Measurements from ENCODE around the gene POU6F2.

DNA sequence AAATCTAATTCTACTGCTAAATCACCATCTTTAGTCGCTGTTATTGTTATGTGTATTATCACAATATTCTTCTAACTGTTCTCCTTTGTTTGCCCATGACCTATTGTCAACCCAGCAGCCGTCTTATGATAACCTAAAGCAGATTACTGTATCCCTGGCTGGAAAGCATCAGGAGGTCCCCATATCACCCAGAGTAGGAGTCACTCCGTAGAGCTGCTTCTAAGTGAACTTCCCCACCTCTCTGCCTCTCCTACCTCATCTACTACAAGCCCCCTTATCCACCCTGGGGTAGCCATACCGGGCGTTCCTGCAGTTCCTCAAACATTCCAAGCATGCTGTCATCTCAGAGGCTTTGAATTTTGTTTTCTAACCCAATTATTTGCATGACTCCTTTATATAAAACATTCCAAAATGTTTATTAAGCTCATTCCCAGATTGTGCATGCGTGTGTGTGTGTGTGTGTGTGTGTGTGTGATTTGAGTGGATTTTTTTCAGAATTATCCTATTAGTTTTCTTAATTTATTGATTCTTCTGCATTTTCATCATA is 39.7 kb downstream of the POU6F2 start:
- TF ChIP-seq, protein P1, sequence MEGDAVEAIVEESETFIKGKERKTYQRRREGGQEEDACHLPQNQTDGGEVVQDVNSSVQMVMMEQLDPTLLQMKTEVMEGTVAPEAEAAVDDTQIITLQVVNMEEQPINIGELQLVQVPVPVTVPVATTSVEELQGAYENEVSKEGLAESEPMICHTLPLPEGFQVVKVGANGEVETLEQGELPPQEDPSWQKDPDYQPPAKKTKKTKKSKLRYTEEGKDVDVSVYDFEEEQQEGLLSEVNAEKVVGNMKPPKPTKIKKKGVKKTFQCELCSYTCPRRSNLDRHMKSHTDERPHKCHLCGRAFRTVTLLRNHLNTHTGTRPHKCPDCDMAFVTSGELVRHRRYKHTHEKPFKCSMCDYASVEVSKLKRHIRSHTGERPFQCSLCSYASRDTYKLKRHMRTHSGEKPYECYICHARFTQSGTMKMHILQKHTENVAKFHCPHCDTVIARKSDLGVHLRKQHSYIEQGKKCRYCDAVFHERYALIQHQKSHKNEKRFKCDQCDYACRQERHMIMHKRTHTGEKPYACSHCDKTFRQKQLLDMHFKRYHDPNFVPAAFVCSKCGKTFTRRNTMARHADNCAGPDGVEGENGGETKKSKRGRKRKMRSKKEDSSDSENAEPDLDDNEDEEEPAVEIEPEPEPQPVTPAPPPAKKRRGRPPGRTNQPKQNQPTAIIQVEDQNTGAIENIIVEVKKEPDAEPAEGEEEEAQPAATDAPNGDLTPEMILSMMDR (IDR thresholded peaks at IDR 0.05), result no peak
- TF ChIP-seq EZH2 (IDR thresholded peaks at IDR 0.05; ENCODE audit: borderline replicate concordance, insufficient read depth, low read depth, low read length, poor library complexity, severe bottlenecking), result no peak
